Measurements from ENCODE around the gene FFAR1.
A peak's percentile ranks its signal among the peaks of the same experiment; 100 is the strongest.

Gene FFAR1

DNA sequence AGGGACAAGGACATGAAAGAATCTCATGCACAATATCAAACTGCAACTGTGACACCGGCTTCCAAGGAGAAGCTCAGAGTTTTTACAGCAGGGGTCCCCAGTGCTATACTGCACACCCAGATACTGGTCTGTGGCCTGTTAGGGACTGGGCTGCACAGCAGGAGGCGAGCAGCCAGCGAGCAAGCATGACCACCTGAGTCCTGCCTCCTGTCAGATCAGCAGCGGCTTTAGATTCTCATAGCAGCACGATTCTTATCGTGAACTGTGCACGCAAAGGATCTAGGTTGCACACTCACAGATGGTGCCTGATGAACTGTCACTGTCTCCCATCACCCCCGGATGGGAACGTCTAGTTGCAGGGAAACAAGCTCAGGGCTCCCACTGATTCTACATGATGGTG, 31.8 kb upstream of the FFAR1 start:
- DNase-seq: no peak

- no peak for DNase-seq
Measured at GRCh38 chr19:35316560-35316959, 31.1 kb upstream of the FFAR1 start.

DNA sequence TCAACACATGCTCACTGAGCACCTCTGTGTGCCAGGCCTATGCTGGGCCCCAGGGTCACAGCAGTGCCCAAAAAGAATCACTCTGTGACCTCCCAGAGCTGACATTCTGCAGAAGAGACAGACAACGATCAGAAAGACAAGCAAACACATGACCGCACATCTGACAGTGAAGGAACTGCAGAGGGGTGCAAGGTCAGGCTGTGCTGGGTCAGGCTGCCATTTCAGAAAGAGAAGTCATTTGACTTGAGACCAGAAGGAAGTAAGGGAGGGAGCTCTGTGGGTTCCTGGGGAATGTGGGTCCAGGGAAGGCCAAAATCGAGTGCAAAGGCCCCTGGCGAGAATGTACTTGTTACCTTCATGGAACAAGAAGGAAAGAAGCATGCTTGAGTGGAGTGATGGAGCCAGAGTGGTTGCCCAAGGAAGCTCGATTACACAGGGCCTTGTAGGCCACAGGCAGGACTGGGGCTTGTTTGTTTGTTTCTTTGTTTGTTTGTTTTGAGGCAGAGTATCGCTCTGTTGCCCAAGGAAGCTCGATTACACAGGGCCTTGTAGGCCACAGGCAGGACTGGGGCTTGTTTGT, 30.1 kb upstream of the FFAR1 start:
- no peak for DNase-seq

- DNase-seq: peak; percentile 50
Measured at GRCh38 chr19:35318679-35319448, 28.8 kb upstream of the FFAR1 start.

DNA sequence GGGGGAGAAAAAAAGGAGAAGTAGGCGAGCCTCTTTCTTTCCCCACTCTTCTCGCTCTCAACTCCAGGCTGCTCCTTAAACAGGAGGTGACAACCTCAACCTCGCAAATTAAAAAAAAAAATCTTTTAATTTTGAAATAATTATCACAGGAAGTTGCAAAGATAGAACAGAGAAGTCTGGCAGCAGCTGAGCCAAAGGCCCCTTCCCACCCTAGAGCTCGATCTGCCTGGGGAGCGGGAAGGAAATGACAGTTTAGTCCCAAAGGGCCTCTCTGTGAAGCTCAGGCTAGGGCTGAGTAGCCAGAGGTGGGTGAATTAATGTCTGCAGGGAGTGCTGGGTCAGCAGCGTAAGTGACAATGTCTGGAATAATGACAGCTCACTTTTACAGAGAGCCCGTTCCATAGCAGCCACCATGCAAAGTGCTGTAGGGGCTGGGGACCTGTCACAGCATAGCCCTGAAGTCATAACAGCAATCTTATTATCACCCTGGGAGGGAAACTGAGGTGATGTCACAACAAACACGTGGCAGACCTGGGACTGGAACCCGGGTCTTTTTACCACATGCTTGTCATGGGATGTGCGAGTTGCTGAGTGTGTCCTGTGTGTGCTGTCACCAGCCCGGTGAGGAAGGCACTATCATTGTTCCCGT, 27.5 kb upstream of the FFAR1 start:
- peak; percentile 54 for DNase-seq

DNA sequence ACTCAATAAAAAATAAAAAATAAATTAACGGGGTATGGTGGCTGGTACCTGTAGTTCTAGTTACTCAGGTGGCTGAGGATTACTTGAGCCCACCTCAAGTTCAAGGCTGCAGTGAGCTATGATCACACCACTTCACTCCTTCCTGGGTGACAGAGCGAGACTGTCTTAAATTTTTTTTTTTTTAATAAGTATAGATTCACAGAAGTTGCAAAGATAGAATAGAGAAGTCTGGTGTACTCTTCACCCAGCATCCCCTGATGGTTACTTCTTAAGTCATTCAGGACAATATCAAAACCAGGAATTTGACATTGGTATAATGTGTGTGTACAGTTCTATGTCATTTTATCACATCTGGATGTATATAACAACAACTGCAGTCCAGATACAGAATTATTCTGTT, 26.4 kb upstream of the FFAR1 start:
- DNase-seq: no peak

GRCh38 chr19:35322014-35322413, 25.7 kb upstream of the FFAR1 start:
- DNase-seq: no peak

GRCh38 chr19:35327642-35328041, 20.1 kb upstream of the FFAR1 start:
- DNase-seq: peak; percentile 27

GRCh38 chr19:35328851-35329285, 18.8 kb upstream of the FFAR1 start, which contains the start of gene CD22:
CD22 (plus strand) TSS chr19:35329187; CDS start chr19:35332041, 2,854 bp downstream.
- DNase-seq: peak; percentile 64

- no peak for DNase-seq
Measured at GRCh38 chr19:35329323-35329722, 18.4 kb upstream of the FFAR1 start.

DNA sequence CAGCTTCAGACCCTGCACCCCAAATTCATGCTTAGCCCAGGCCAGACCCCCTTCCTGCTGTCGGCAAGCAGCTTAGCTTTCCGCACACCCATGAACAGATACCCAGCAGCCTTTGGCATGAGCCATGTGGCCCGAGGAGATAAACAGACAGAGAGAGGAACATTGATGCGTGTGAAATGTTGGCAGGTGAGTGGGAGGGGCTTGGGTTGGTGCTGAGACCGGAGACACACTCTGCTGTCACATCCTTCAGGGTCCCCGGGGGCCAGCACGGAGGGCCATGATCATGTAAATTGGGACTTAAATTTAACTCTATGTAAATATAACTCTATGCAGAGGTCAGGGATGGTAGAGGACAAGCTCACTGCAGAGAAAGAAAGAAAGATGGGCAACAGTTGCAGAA, 17.2 kb upstream of the FFAR1 start:
- no peak for DNase-seq

DNA sequence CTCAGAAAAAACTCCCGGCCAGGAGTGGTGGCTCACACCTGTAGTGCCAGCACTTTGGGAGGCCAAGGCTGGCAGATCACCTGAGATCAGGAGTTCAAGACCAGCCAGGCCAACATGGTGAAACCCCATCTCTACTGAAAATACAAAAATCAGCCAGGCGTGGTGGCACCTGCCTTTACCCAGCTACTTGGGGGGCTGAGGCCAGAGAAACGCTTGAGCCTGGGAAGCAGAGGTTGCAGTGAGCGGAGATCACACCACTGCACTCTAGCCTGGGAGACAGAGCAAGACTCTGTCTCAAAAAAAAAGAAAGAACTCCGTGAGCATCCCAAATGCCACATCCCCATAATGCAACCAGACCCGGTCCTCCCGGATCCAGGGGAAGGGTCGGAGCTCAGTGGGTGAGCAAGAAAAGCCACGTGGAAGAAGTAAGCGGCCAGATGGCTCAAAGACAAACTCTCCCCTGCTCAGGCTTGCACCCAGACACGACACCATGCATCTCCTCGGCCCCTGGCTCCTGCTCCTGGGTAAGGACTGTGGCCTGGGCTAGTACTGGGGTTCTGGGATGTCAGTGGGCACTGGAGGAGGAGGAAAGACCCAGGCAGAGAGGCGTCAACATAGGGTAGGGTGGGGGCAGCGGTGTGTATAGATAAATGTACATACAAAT, 16.0 kb upstream of the FFAR1 start:
- no peak for DNase-seq

DNA sequence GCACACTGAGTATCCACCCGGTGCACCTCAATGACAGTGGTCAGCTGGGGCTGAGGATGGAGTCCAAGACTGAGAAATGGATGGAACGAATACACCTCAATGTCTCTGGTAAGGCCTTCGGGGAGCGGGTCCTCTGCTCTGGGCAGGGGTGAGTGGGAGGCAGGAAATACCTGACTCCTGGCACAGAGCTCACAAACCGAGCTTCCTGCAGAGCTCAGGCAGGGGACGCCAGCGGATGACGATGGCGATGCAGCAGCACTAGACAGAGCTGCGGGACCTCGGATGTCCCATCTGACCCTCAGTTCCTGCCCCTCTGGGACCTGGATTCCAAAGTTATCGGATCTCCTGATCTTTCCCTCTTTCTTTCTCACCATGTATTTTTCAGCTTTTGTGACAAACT, 14.9 kb upstream of the FFAR1 start:
- no peak for DNase-seq

DNA sequence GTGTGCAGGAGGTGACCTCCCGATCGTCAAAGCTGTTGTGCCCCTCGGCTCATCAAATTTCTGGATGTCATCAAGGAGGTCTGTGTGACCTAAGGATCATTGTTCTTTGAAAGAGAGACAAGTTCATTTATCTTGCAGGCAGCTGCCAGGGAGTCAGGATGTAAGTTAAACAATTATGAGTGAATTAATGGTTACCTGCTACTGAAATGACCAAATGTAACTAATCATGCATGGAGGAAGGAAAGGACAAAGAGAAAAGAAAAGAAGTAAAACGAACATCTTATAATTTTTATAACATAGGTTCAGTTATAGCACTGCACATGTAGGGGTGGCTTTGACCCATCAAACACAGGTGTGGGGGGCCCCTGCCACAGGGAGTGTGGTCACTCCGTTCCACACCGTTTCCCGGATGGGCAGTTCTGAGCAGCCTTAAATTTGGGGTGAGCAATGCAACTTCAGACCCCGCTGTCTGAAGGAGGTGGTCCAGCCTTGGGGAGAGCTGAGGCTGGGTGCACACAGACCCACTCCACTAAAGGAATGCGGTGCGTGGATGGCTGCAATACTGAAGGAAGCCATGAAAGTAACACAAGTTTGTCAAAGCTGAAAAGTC, 13.5 kb upstream of the FFAR1 start:
- no peak for DNase-seq

DNA sequence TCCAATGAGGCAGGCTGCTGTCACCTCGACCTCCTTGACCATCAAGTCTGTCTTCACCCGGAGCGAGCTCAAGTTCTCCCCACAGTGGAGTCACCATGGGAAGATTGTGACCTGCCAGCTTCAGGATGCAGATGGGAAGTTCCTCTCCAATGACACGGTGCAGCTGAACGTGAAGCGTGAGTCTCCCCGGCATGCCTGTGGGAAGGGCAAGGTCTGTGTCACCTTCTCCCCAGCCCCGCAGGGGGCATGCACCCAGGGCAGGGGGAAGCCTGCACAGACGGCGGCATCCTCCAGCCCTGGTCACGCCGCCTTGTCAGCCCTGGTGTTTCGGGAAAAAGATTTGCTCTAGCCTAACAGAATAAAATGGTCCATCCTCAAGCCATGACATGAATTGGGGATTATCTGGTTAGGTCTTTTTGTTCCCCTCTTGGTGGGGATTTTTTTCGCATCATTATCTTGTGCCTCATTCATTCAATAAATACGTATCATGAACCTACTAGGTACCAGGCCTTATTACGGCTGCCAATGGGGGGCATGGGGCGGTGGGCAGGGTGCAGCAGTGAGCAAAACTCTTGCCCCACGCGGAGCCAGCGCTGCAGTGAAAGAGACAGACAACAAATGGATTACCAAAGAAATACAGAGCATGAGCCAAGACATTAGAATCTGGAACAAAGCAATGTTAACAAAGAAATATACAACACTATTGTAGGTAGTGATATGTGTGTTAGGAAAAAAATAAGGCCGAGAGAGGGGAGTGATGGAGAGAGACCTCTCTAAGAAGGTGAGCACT, 11.3 kb upstream of the FFAR1 start:
- no peak for DNase-seq

DNA sequence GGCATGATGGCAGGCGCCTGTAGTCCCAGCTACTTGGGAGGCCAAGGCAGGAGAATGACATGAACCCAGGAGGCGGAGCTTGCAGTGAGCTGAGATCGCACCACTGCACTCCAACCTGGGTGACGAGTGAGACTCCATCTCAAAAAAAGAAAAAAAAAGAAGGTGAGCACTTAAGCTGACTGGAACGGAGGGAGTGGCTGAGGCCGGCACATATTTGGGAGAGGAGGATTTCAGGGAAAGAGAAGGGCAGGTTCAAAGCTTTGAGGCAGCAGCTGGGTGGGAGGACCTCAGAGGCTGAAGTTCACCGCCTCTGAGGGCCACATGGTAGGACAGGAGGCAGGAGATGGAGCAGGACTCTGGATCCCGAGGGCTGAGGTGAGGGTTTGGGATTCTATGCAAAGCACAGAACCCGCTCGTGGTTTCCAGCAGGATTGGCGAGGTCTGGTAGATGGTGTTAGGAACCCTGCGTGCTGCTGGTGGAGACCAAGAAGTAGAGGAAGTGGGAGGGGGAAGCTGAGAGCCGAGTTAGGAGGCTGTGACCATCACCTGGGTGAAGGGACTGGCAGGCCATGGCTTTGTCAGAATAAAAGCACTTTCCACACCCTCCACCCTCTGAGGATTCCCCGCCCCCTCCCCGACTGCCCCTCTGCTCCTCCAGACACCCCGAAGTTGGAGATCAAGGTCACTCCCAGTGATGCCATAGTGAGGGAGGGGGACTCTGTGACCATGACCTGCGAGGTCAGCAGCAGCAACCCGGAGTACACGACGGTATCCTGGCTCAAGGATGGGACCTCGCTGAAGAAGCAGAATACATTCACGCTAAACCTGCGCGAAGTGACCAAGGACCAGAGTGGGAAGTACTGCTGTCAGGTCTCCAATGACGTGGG, 10.4 kb upstream of the FFAR1 start:
- no peak for DNase-seq

DNA sequence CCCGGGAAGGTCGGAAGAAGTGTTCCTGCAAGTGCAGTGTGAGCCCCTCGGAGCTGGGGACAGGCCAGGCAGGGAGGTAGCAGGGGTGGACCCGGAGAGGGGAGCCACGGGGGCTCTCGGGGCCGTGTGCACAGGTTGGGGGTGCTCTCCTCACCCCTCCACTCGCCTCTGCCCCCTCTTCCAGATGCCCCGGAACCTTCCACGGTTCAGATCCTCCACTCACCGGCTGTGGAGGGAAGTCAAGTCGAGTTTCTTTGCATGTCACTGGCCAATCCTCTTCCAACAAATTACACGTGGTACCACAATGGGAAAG, 9.8 kb upstream of the FFAR1 start:
- DNase-seq: no peak

DNA sequence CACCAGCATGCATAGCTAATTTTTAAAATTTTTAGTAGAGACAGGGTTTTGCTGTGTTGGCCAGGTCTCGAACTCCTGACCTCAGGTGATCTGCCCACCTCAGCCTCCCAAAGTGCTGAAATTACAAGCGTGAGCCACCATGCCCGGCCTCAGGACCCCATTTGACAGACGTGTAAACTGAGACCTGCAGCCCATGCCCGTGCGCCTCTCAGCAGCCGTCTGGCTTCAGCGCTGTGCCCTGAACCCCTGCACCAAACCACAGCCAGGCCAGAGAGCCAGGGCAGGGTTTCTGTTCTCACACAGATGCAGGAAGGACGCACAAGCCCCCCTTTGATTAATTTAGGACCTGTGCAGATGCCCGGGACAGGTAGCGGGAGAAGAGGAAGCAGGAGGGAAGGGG, 7.3 kb upstream of the FFAR1 start:
- DNase-seq: no peak

- DNase-seq: no peak
Measured at GRCh38 chr19:35341006-35341405, 6.7 kb upstream of the FFAR1 start.

GRCh38 chr19:35341565-35342225, 6.0 kb upstream of the FFAR1 start:
- DNase-seq: no peak

- DNase-seq: no peak
Measured at GRCh38 chr19:35342430-35342829, 5.3 kb upstream of the FFAR1 start.
